Astrocyte (in vitro differentiated cells and primary cell): ENCODE measurements around the gene CPNE4. TPM values are rescaled to one million over a fixed set of nuclear protein-coding genes. Genes with fewer than 3 reads are reported as not detected.

Source experiments
- DNase-seq: peaks from one replicate; pipeline ENCODE4 v3.0.0-alpha.2; 2010; ENCODE audit warnings: low read depth
- FAIRE-seq: peaks from 2 replicates; lab custom pipeline; 2011; peaks lifted over from hg19 to GRCh38; lab: Jason Lieb, UNC
- H2AFZ ChIP-seq: 2 replicates; pipeline ENCODE4 v1.6.0; 2012; ENCODE audit warnings: low read depth, low read length, inconsistent platforms
- H3K27ac ChIP-seq: 2 replicates; pipeline ENCODE4 v1.5.1; 2011; ENCODE audit warnings: low read depth, low read length, inconsistent platforms
- H3K27me3 ChIP-seq: 2 replicates; pipeline ENCODE4 v1.6.0; 2011; ENCODE audit warnings: low read length, inconsistent platforms; ENCODE audit not compliant: insufficient read depth
- H3K36me3 ChIP-seq: 2 replicates; pipeline ENCODE4 v1.5.1; 2011; ENCODE audit warnings: low read length, inconsistent platforms; ENCODE audit not compliant: insufficient read depth
- H3K4me1 ChIP-seq: 2 replicates; pipeline ENCODE4 v1.5.1; 2011; ENCODE audit warnings: low read length, inconsistent platforms; ENCODE audit not compliant: insufficient read depth
- H3K4me2 ChIP-seq: 2 replicates; pipeline ENCODE4 v1.6.0; 2012; ENCODE audit warnings: low read length, inconsistent platforms
- H3K4me3 ChIP-seq: 2 replicates; pipeline ENCODE4 v1.5.1; 2011; ENCODE audit warnings: low read depth, mild to moderate bottlenecking, low read length, inconsistent platforms; ENCODE audit not compliant: insufficient read depth
- H3K79me2 ChIP-seq: 2 replicates; pipeline ENCODE4 v1.6.0; 2012; ENCODE audit warnings: mild to moderate bottlenecking, low read length, inconsistent platforms; ENCODE audit not compliant: insufficient read depth
- H3K9ac ChIP-seq: 2 replicates; pipeline ENCODE4 v1.6.0; 2012; ENCODE audit warnings: mild to moderate bottlenecking, low read length, inconsistent platforms
- H3K9me3 ChIP-seq: 2 replicates; pipeline ENCODE4 v1.5.1; 2012; ENCODE audit warnings: low read depth, mild to moderate bottlenecking, low read length, inconsistent platforms; ENCODE audit not compliant: insufficient read depth
- H4K20me1 ChIP-seq: 2 replicates; pipeline ENCODE4 v1.6.0; 2012; ENCODE audit warnings: low read length, inconsistent platforms; ENCODE audit not compliant: insufficient read depth
- H3K27ac Mint-ChIP-seq: one replicate; pipeline ENCODE4 v1.8.0; 2021; ENCODE audit warnings: mild to moderate bottlenecking, mixed read lengths; ENCODE audit not compliant: unreplicated experiment
- H3K27me3 Mint-ChIP-seq: one replicate; pipeline ENCODE4 v1.8.0; 2021; ENCODE audit warnings: low read depth, mixed read lengths; ENCODE audit not compliant: unreplicated experiment
- H3K36me3 Mint-ChIP-seq: one replicate; pipeline ENCODE4 v1.8.0; 2021; ENCODE audit warnings: low read depth, mixed read lengths; ENCODE audit not compliant: unreplicated experiment
- H3K4me1 Mint-ChIP-seq: one replicate; pipeline ENCODE4 v1.8.0; 2021; ENCODE audit warnings: low read depth, mixed read lengths; ENCODE audit not compliant: unreplicated experiment
- H3K4me3 Mint-ChIP-seq: one replicate; pipeline ENCODE4 v1.8.0; 2021; ENCODE audit warnings: mild to moderate bottlenecking, moderate library complexity, mixed read lengths; ENCODE audit not compliant: unreplicated experiment
- H3K9me3 Mint-ChIP-seq: one replicate; pipeline ENCODE4 v1.8.0; 2021; ENCODE audit warnings: mild to moderate bottlenecking, mixed read lengths; ENCODE audit not compliant: unreplicated experiment
- EZH2 ChIP-seq: IDR thresholded peaks from 2 replicates; pipeline ENCODE4 v1.6.1; 2012; ENCODE audit warnings: mild to moderate bottlenecking, low read length, inconsistent platforms; ENCODE audit not compliant: insufficient read depth
- total RNA-seq: library from RNA; stranded (reverse); gene quantifications from 2 replicates; pipeline ENCODE4 v1.2.1, GENCODE V29; 2021
- TF ChIP-seq, protein P1 (sequence below): IDR thresholded peaks from 2 replicates; pipeline ENCODE4 v1.5.1; 2011; ENCODE audit warnings: low read depth, mild to moderate bottlenecking, inconsistent platforms, low read length, moderate library complexity; ENCODE audit not compliant: insufficient read depth

The CPNE4 gene
- total RNA-seq, 1 donor from 2014 or later: 0.68 TPM

DNA sequence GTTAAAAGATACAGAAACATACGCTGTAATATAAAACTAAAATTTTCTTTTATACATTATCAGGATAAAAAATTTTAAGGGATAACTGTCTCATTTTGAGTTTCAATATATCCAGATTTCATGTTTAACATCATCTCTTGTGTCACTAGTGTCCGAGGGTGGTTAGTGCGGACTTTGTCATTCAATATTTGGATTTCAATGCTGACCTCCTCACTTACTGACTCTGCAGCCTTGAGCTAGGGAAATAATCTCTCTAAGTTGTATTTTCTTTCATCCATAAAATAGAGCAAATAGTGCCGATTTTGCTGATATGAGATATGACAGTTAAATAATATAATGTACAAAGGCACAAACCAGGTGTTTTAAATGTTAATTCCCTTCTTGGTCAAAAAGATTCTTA lies 203.2 kb downstream of the CPNE4 start:
- H3K4me3 Mint-ChIP-seq: no peak overlapping the region
- Histone ChIP-seq H4K20me1 (no peaks in the 10 kb centered on the region), H3K4me1 (no peaks in the 10 kb centered on the region), H2AFZ (no peak overlapping the region), H3K27me3 (no peaks in the 10 kb centered on the region), H3K9me3 (no peaks in the 10 kb centered on the region), H3K27ac (no peak overlapping the region), H3K9ac (no peak overlapping the region), H3K4me2 (no peak overlapping the region), H3K79me2 (no peaks in the 10 kb centered on the region), H3K4me3 (no peak overlapping the region), H3K36me3 (no peaks in the 10 kb centered on the region)
- TF ChIP-seq EZH2: no peak
- TF ChIP-seq, protein P1, sequence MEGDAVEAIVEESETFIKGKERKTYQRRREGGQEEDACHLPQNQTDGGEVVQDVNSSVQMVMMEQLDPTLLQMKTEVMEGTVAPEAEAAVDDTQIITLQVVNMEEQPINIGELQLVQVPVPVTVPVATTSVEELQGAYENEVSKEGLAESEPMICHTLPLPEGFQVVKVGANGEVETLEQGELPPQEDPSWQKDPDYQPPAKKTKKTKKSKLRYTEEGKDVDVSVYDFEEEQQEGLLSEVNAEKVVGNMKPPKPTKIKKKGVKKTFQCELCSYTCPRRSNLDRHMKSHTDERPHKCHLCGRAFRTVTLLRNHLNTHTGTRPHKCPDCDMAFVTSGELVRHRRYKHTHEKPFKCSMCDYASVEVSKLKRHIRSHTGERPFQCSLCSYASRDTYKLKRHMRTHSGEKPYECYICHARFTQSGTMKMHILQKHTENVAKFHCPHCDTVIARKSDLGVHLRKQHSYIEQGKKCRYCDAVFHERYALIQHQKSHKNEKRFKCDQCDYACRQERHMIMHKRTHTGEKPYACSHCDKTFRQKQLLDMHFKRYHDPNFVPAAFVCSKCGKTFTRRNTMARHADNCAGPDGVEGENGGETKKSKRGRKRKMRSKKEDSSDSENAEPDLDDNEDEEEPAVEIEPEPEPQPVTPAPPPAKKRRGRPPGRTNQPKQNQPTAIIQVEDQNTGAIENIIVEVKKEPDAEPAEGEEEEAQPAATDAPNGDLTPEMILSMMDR: no peak
- H3K27me3 Mint-ChIP-seq: no peaks in the 10 kb centered on the region
- no peak overlapping the region for H3K27ac Mint-ChIP-seq
- FAIRE-seq (no peak), DNase-seq (no peak)
- H3K36me3 Mint-ChIP-seq: no peaks in the 10 kb centered on the region
- H3K9me3 Mint-ChIP-seq: peaks cover 3% of the 10 kb centered on the region
- no peaks in the 10 kb centered on the region for H3K4me1 Mint-ChIP-seq

GRCh38 chr3:131821191-131821762 lies 213.5 kb downstream of the CPNE4 start:
- Mint-ChIP-seq H3K27ac (no peak overlapping the region), H3K36me3 (no peaks in the 10 kb centered on the region), H3K27me3 (peaks cover 2% of the 10 kb centered on the region), H3K4me1 (peaks cover 1% of the 10 kb centered on the region), H3K9me3 (no peaks in the 10 kb centered on the region), H3K4me3 (no peak overlapping the region)
- no peak overlapping the region for H3K27ac ChIP-seq
- TF ChIP-seq, protein P1: no peak
- TF ChIP-seq EZH2: no peak
- no peak overlapping the region for H3K9ac ChIP-seq
- H3K4me3 ChIP-seq: no peak overlapping the region
- H3K27me3 ChIP-seq: no peaks in the 10 kb centered on the region
- H3K4me1 ChIP-seq: no peaks in the 10 kb centered on the region
- H3K79me2 ChIP-seq: no peaks in the 10 kb centered on the region
- no peak overlapping the region for H2AFZ ChIP-seq
- FAIRE-seq: no peak
- H3K4me2 ChIP-seq: no peak overlapping the region
- no peaks in the 10 kb centered on the region for H4K20me1 ChIP-seq
- no peak for DNase-seq
- no peaks in the 10 kb centered on the region for H3K36me3 ChIP-seq
- H3K9me3 ChIP-seq: no peaks in the 10 kb centered on the region

DNA sequence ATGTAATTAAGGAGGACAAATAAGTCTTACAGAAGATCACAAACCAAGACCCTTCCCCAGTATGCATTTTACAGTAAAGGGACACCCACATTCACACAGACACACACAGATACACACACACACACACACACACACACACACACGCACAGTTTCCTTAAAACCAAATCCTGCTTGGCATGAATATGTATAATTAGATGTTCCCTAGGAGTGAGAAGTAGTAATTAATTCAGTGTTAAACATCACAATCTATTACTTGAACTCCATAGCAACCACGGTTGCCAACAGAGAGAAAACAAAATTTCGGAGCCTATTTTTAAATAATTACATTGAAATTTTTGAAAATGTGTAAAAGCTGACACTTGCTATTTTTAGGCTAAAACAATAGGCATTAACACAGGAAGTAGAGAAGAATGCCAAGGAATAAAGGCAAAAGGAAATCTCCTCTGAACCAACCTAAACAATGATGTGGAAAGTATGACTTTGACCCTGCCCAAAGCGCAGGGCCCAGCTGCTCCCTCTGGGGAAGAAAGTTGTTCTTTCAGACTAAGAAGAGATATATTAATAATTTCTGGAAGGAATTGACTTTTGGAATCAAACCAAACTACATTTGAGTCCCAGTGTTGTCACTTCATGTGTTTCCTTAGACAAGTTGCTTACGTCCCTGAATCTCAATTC lies 215.3 kb downstream of the CPNE4 start:
- H4K20me1 ChIP-seq: no peaks in the 10 kb centered on the region
- no peak overlapping the region for H3K27ac Mint-ChIP-seq
- H2AFZ ChIP-seq: no peak overlapping the region
- no peaks in the 10 kb centered on the region for H3K79me2 ChIP-seq
- H3K4me1 ChIP-seq: no peaks in the 10 kb centered on the region
- peaks cover 1% of the 10 kb centered on the region for H3K4me1 Mint-ChIP-seq
- no peak overlapping the region for H3K4me3 ChIP-seq
- TF ChIP-seq, protein P1: no peak
- TF ChIP-seq EZH2: no peak
- no peaks in the 10 kb centered on the region for H3K36me3 Mint-ChIP-seq
- no peak overlapping the region for H3K4me2 ChIP-seq
- H3K9ac ChIP-seq: no peak overlapping the region
- no peaks in the 10 kb centered on the region for H3K36me3 ChIP-seq
- no peak for FAIRE-seq
- H3K27me3 ChIP-seq: no peaks in the 10 kb centered on the region
- no peak overlapping the region for H3K4me3 Mint-ChIP-seq
- H3K9me3 Mint-ChIP-seq: no peaks in the 10 kb centered on the region
- peaks cover 2% of the 10 kb centered on the region for H3K27me3 Mint-ChIP-seq
- DNase-seq: no peak
- no peaks in the 10 kb centered on the region for H3K9me3 ChIP-seq
- H3K27ac ChIP-seq: no peak overlapping the region
